ENCODE data around the gene DGKE.
A peak's percentile ranks its signal among the peaks of the same experiment; 100 is the strongest.

The DGKE gene

GRCh38 chr17:56913867-56914580 is 80.1 kb downstream of the DGKE start, which contains the start of gene TRIM25:
Gene TRIM25 (minus strand): TSS chr17:56914049. CDS start chr17:56913988, 61 bp downstream.
- DNase-seq (ENCODE audit: low read depth in 2 of 2), result peak; percentile 72 to 80

DNA sequence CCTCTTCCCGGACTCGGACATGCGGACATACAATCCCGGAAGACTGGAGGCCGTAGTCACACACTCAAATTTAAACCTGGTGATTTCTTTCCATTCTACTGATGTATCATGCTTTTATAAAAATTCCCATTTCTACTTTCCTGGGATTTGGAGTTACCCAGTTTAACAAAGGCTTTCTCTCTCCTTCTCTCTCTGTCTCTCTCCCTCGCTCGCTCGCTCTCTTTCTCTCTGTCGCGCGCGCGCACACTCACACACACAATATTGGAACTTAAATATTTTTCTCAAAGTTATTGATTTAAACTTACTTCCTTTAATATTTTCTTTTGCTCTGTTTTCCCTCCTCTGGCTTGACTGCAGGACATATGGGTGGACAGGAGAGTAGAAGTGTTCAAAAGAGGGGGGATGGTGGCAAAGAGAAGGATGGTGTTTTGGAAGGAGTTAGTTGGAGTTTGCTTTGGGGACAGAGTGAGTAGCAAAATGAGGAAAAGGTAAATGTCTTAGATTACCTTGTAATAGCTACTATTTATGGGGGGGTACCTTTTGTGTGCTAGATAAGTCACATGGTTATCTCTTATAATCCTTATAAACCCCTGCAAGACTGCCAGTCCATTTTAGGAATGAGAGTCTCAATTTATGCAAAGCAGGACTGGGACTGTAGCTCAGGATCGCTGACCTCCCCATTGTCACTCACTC is 80.8 kb downstream of the DGKE start:
- no peak for DNase-seq (ENCODE audit: low read depth in 2 of 2)

DNA sequence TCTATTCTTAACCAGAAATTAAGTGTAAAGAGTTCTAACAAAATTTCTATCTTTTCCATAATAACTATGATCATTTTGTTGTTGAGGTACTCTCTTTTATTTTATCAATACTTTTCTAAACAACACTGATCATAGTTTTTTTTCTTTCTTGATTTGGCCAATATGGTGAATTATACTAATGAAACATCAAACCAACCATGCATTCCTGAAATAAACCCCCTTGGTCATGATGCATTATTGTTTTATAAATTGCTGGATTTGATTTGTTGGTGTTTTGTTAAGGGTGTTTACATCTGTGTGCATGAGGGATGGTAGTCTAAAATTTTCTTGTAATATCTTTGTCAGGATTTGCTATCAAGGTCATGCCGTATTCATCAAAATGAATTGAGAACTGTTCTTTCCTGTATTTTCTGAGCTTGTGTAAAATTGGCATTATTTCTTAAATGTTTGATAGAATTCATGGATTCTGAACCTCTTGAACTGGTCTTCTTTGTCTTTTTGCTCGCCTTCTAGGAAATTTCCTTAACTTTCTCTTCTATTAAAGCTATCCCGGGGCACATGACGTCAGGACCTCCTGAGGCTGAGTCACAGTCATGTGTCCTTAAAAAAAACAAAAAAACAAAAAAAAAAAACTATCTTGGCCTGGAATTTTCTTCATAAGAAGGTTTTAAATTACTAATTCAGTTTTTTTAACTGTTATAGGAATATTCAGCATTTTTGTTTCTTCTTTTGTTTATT is 83.8 kb downstream of the DGKE start:
- no peak for DNase-seq (ENCODE audit: low read depth in 2 of 2)

GRCh38 chr17:56918916-56919315 is 85.0 kb downstream of the DGKE start:
- no peak for DNase-seq (ENCODE audit: low read depth in 2 of 2)
